Stimulated activated CD4-positive, alpha-beta T cell treated with anti-CD3 and anti-CD28 coated beads, TNF-alpha, amount 100 ng/mL, for 48 hours (primary cell): Measurements from ENCODE around the gene SIPA1L3.

ENCODE experiments used
- DNase-seq, 3 donors: peaks; one replicate each; pipeline ENCODE4 v3.0.0-alpha.2; 2020; ENCODE audit warnings: low read depth in 3 of 3

The SIPA1L3 gene

GRCh38 chr19:38193445-38193844 lies 286.4 kb downstream of the SIPA1L3 start:
- no peak for DNase-seq

GRCh38 chr19:38194061-38194701 lies 287.2 kb downstream of the SIPA1L3 start:
- DNase-seq, result no peak

- DNase-seq, result no peak
These were observed 288.2 kb downstream of the SIPA1L3 start for GRCh38 chr19:38195237-38195636.

GRCh38 chr19:38196245-38196837 lies 289.3 kb downstream of the SIPA1L3 start:
- no peak for DNase-seq

GRCh38 chr19:38196948-38197656 lies 290.1 kb downstream of the SIPA1L3 start:
- no peak for DNase-seq

- no peak for DNase-seq
These were observed 291.1 kb downstream of the SIPA1L3 start for GRCh38 chr19:38197937-38198704.

- DNase-seq, result no peak
These were observed 292.3 kb downstream of the SIPA1L3 start for GRCh38 chr19:38199340-38199739.

GRCh38 chr19:38201731-38202130 lies 294.7 kb downstream of the SIPA1L3 start:
- no peak for DNase-seq

- no peak for DNase-seq
These were observed 295.5 kb downstream of the SIPA1L3 start for GRCh38 chr19:38202504-38202903.

- DNase-seq, result no peak
These were observed 296.2 kb downstream of the SIPA1L3 start for GRCh38 chr19:38203197-38203596.

- no peak for DNase-seq
These were observed 297.1 kb downstream of the SIPA1L3 start for GRCh38 chr19:38204096-38204495.

- DNase-seq, result no peak
These were observed 297.7 kb downstream of the SIPA1L3 start for GRCh38 chr19:38204728-38205127.

- DNase-seq, result no peak
These were observed 299.2 kb downstream of the SIPA1L3 start for GRCh38 chr19:38206006-38206745.

GRCh38 chr19:38206928-38207327 lies 299.9 kb downstream of the SIPA1L3 start:
- DNase-seq, result no peak

- no peak for DNase-seq
These were observed 300.5 kb downstream of the SIPA1L3 start for GRCh38 chr19:38207543-38207942.

- no peak for DNase-seq
These were observed 301.6 kb downstream of the SIPA1L3 start for GRCh38 chr19:38208571-38208970.

GRCh38 chr19:38209152-38209551 lies 302.1 kb downstream of the SIPA1L3 start:
- DNase-seq, result no peak

GRCh38 chr19:38209671-38210457 lies 302.9 kb downstream of the SIPA1L3 start:
- no peak for DNase-seq

GRCh38 chr19:38210458-38210987 lies 303.5 kb downstream of the SIPA1L3 start:
- no peak for DNase-seq

GRCh38 chr19:38211151-38211591 lies 304.2 kb downstream of the SIPA1L3 start:
- no peak for DNase-seq
